Measurements from ENCODE around the gene ERRFI1. TPM values are rescaled to one million over a fixed set of nuclear protein-coding genes. Genes with fewer than 3 reads are reported as not detected.
"Not testable (repeated sequence)": the region's sequence is repeated elsewhere in the genome, so short reads cannot be mapped to it uniquely, and the experiment has no call there.

The ERRFI1 gene
- total RNA-seq, 1 donor from 2014 or later, result 12.8 TPM

- peak; percentile 71 for DNase-seq (ENCODE audit: missing footprints)
- intact Hi-C loops (cut with DNase I), result no loop called here
- ATAC-seq, result peak; percentile 84
Observed at GRCh38 chr1:7989762-7990428, 36.2 kb downstream of the ERRFI1 start.

GRCh38 chr1:7988576-7988975 lies 37.5 kb downstream of the ERRFI1 start:
- ATAC-seq, result no peak
- intact Hi-C loops (cut with DNase I), result no loop called here

DNA sequence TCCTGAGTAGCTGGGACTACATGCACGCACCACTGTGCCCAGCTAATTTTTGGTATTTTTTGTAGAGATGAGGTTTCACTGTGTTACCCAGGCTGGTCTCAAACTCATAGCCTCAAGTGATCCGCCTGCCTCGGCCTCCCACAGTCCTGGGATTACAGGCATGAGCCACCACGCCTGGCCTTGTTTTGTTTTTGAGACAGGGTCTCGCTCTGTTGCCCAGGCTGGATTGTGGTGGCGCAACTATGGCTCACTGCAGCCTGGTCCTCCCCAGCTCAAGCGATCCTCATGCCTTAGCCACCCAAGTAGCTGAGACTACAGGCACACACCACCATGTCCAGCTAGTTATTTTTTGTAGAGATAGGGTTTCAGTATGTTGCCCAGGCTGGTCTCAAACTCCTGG lies 38.6 kb downstream of the ERRFI1 start:
- intact Hi-C loops (cut with DNase I), result no loop called here
- ATAC-seq, result no peak
- no peak for DNase-seq (ENCODE audit: missing footprints)

More at GRCh38 chr1:7988576-7988975, 37.5 kb downstream of the ERRFI1 start:
- DNase-seq (ENCODE audit: missing footprints), result no peak

GRCh38 chr1:7985851-7986612 lies 40.1 kb downstream of the ERRFI1 start:
- ATAC-seq, result no peak

GRCh38 chr1:7984811-7985210 lies 41.3 kb downstream of the ERRFI1 start:
- intact Hi-C loops (cut with DNase I), result no loop called here
- no peak for ATAC-seq
- no peak for DNase-seq (ENCODE audit: missing footprints)

More at GRCh38 chr1:7985851-7986612, 40.1 kb downstream of the ERRFI1 start:
- intact Hi-C loops (cut with DNase I), result no loop called here
- DNase-seq (ENCODE audit: missing footprints), result no peak

DNA sequence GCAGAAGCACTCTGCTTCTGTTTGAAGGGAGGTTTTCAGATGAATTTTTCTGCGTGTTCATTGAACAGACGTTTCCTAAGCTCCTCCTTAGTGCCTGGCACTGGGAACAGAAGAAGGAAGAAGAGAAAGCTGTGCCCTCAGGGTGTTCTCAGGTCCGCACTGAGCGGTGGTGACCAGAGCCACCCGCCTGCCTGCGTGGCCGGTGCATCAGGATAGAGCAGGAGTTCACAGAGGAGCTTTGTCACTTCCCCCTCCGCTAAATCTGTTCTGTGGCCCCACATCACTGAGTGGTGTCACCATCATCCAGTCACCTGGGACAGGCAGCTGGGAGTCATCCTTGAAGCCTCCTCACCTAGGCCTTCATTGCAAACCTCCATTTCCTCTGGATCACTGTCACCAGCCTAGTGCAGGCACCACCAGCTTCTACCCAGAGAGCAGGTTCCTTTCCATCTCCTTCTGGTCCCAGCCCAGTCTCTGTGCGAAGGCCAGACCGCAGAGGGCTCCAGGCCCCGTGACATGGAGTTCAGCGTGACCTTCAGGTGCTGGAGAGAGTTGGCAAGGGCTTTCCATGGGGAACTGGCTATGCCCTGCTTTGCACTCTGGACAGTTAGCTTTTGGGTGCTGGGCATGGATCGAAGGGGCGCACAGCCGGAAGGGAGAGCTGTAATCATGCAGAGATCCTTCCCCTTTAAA lies 42.9 kb downstream of the ERRFI1 start:
- intact Hi-C loops (cut with DNase I), result loop anchor here (2.0 kb wide), 3 partner anchors 44 to 366 kb away; partner anchors contain the start of gene ERRFI1
- ATAC-seq (peak; percentile 62), DNase-seq (ENCODE audit: missing footprints) (no peak)

- DNase-seq (ENCODE audit: missing footprints) (no peak), ATAC-seq (no peak)
- intact Hi-C loops (cut with DNase I), result no loop called here
Observed at GRCh38 chr1:7980984-7981383, 45.1 kb downstream of the ERRFI1 start.

DNA sequence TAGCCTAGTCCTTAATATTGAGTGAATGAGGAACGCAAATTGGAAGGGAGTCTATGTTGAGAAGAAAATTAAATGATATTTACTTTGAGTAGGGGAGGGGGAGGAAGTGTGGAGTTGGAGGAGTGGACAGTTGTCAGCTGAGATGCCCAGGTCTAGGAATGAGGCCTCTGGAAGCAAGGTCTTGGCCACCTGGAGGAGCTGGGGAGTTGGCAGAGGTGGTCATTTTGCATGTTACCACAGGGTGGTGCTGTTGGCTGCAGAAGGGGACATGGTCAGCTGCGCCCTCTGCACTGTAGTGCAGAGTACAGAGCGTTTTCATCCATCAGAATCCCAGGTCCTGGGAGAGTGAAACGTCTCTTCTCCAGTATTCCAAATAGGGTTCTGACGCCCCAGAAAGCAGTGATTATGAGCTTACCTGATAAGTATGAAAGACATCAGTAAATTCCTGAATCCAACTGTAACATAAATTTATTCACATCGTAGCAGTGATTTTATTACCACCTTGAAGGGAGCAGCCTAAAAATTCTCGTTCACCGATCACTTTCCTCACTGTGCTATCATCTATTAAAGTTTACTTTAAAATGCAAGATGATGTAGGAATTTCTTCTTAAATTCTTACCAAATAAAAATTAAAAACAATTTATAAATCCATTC lies 50.8 kb downstream of the ERRFI1 start:
- DNase-seq (ENCODE audit: missing footprints) (no peak), ATAC-seq (peak; percentile 97)
- intact Hi-C loops (cut with DNase I), result loop anchor here (2.0 to 10.0 kb wide), 3 partner anchors 373 to 869 kb away; no protein-coding TSS in a partner anchor

DNA sequence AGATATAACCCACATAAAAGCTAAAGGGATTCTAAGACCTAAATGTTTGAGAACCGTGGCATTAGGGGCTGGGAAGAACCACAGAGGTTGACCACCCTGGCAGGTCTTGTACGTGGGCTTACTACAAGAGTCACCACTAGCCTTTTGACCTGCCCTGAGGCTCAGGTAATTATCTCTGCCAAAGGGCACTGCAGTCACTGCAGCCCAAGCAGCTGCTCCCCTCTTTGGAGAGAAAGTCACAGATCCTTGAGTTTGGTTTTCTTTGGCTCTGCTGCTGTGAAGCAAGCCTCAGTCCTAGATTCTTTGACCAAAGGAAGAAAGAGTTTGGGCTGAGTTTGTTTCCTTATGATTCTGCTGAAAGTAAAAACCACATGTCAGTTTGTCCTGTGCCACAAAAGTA lies 53.0 kb downstream of the ERRFI1 start:
- DNase-seq (ENCODE audit: missing footprints) (no peak), ATAC-seq (no peak)
- intact Hi-C loops (cut with DNase I), result loop anchor here (10.0 kb wide), 1 partner anchor 872 kb away; no protein-coding TSS in a partner anchor

DNA sequence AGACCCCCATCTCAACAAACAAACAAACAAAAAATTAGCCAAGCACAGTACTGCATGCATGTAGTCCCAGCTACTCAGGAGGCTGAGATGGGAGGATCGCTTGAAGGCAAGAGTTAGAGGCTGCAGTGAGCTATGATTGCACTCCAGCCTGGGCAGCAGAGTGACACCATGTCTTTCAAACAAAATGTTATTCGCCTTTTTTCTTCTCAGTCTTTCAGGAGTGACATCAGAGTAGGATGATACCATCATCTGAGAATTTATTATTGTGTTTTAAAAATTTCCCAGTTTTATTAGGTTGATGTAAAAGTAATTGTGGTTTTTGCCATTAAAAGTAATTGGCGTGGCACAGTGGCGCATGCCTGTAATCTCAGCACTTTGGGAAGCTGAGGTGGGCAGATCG lies 53.8 kb downstream of the ERRFI1 start:
- ATAC-seq (no peak), DNase-seq (ENCODE audit: missing footprints) (no peak)
- intact Hi-C loops (cut with DNase I), result loop anchor here (10.0 kb wide), 1 partner anchor 873 kb away; no protein-coding TSS in a partner anchor

DNA sequence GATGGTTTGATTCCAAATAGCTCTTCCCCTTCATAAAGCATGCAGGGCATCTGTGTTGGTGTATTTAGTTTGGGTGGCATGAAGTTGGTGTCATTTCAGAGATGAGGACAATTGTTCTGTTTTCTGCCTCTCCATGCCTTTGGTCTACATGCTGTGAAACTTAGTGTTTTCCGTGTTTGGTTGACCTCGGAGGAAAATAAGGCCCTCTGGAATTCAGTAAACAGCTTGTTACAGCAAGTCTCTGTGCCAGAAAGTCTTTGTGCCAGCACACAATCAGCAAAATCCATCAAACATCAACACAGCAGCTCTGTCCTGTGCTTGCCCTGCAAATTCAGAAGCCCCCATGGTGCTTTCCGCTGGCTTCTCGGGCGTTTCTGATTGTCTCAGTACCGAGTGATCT lies 55.1 kb downstream of the ERRFI1 start:
- ATAC-seq (no peak), DNase-seq (ENCODE audit: missing footprints) (no peak)
- intact Hi-C loops (cut with DNase I), result loop anchor here (10.0 kb wide), 1 partner anchor 874 kb away; no protein-coding TSS in a partner anchor

DNA sequence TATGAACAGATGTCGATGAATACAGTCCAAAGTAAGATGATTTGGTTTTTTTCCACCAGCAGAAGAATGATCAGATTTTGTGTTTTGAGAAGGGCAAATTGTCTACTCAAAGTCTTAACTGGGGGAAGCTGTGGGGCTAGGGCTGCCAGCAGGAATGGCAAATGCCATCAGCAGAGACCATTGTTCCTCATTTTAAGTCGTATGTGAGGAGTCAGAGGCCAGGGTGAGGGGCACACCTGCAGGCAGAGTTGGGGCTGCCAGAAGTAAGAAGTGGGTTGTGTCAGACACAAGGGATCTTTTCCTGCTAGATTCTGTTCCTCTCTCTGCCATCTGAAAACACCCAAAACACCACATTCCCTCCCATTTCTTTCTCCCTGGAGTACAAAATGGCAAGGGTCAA lies 55.9 kb downstream of the ERRFI1 start:
- ATAC-seq (no peak), DNase-seq (ENCODE audit: missing footprints) (no peak)
- intact Hi-C loops (cut with DNase I), result loop anchor here (10.0 kb wide), 1 partner anchor 875 kb away; no protein-coding TSS in a partner anchor

DNA sequence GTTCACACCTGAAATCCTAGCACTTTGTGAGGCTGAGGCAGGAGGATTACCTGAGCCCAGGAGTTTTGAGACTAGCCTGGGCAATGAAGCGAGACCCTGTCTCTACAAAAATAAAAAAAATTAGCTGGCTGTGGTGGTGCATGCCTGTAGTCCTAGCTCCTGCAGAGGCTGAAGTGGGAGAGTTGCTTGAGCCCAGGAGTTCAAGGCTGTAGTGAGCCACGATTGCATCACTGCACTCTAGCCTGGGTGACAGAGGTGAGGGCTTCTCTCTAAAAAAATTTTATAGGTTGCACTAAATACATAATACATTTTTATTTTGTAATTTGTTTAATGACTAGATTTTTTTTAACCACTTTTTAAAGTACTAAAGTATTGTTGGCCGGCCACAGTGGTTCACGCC lies 58.5 kb downstream of the ERRFI1 start:
- intact Hi-C loops (cut with DNase I), result no loop called here
- no peak for ATAC-seq
- DNase-seq (ENCODE audit: missing footprints), result no peak

DNA sequence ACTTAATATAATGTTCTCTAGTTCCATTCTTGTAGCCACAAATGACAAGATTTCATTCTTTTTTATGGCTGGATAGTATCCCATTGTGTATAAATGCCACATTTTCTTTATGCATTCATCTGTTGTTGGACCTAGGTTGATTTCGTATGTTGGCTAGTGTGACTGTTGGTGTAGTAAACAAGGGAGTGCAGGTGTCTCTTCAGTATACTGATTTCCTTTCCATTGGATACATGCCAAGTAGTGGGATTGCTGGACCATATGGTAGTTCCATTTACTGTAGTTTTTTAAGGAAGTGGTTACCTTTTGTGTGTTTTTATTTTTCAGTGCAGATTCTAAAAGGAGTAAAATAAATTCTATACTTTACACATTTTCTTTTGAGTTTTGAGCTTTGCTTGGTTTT lies 58.9 kb downstream of the ERRFI1 start:
- DNase-seq (ENCODE audit: missing footprints), result no peak
- intact Hi-C loops (cut with DNase I), result no loop called here
- ATAC-seq, result no peak

DNA sequence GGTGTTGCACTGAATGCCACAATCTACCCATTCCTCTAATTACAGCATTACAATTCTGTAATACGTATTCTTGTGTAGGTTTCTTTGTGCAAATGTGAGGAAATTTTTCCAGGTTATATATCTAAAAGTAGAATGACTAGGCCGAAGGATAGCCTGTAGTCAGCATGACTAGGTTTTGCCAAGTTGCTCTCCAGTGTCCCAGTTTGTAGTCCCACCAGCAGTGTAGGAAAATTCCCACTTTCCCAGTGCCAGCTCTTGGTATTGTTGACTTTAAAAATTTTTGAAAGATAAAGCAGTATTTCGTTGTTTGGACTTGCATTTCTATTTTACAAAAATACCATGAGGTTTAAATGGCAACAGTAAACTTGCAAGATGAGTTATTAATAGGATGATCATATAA lies 61.6 kb downstream of the ERRFI1 start:
- no peak for ATAC-seq
- intact Hi-C loops (cut with DNase I), result no loop called here
- DNase-seq (ENCODE audit: missing footprints), result no peak

DNA sequence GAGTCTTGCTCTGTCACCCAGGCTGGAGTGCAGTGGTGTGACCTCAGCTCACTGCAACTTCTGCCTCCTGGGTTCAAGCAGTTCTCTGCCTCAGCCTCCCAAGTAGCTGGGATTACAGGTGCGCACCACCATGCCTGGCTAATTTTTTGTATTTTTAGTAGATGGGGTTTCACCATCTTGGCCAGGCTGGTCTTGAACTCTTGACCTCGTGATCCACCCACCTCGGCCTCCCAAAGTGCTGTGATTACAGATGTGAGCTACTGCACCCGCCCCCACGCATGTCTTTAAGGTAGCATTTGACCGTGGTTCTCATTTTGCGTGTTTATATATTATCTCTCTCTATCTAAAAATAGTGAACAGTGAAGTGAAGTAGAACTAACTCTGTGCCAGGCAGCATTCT lies 62.3 kb downstream of the ERRFI1 start:
- ATAC-seq; DNase-seq (ENCODE audit: missing footprints); intact Hi-C loops (cut with DNase I): not testable (repeated sequence)

GRCh38 chr1:7963378-7963730 lies 62.8 kb downstream of the ERRFI1 start:
- DNase-seq (ENCODE audit: missing footprints); ATAC-seq; intact Hi-C loops (cut with DNase I): not testable (repeated sequence)

GRCh38 chr1:7962636-7963377 lies 63.3 kb downstream of the ERRFI1 start:
- DNase-seq (ENCODE audit: missing footprints) (no peak), ATAC-seq (no peak)
- intact Hi-C loops (cut with DNase I), result no loop called here

Measured in Right ventricle myocardium inferior (tissue), 1 donor.